H1 (cell line): ENCODE results near the gene HAGH. TPM values are rescaled to one million over a fixed set of nuclear protein-coding genes. Genes with fewer than 3 reads are reported as not detected.
A peak's percentile ranks its signal among the peaks of the same experiment; 100 is the strongest.

ENCODE experiments used
- CTCF ChIA-PET: fragments of 300-600 bp; sonication (Branson Sonifier 250); formaldehyde crosslinking; loops from one replicate; lab custom pipeline; 2021; ENCODE audit not compliant: partially characterized antibody; lab: Charles Lee
- POLR2A ChIA-PET: fragments of 300-600 bp; sonication (Branson Sonifier 250); formaldehyde crosslinking; loops from one replicate; lab custom pipeline; 2021; ENCODE audit warnings: inconsistent platforms; ENCODE audit not compliant: partially characterized antibody; lab: Charles Lee
- DNase-seq, 2 experiments: peaks; one replicate each; pipeline versions ENCODE4 v3.0.0 to v3.0.0-alpha.2; 2010 to 2022; ENCODE audit warnings: low spot score in 2 of 2, low read depth in 1 of 2, mixed read lengths in 1 of 2
- FAIRE-seq: peaks from 2 replicates; lab custom pipeline; 2011; peaks lifted over from hg19 to GRCh38; lab: Jason Lieb, UNC
- H2AFZ ChIP-seq: 2 replicates; pipeline ENCODE4 v1.8.1; 2012; ENCODE audit warnings: low read length, inconsistent platforms
- H2AK5ac ChIP-seq: 2 replicates; pipeline ENCODE4 v1.6.1; 2013; ENCODE audit warnings: low read depth, low read length
- H2BK120ac ChIP-seq: replicated peaks from 2 replicates; pipeline ENCODE3; 2013; ENCODE audit warnings: low read depth, low read length, inconsistent platforms
- H2BK12ac ChIP-seq: 2 replicates; pipeline ENCODE4 v1.6.1; 2013; ENCODE audit warnings: low read depth, low read length
- H2BK15ac ChIP-seq: 2 replicates; pipeline ENCODE4 v1.6.1; 2013; ENCODE audit warnings: low read length
- H2BK20ac ChIP-seq: 2 replicates; pipeline ENCODE4 v1.6.1; 2013; ENCODE audit warnings: low read length
- H2BK5ac ChIP-seq: 2 replicates; pipeline ENCODE4 v1.6.1; 2013; ENCODE audit warnings: low read depth, low read length
- H3K14ac ChIP-seq: 2 replicates; pipeline ENCODE4 v1.6.1; 2013; ENCODE audit warnings: inconsistent platforms; ENCODE audit not compliant: insufficient read length
- H3K18ac ChIP-seq: 2 replicates; pipeline ENCODE4 v1.6.1; 2013; ENCODE audit warnings: low read length; ENCODE audit errors: extremely low read depth
- H3K23ac ChIP-seq: 2 replicates; pipeline ENCODE4 v1.6.1; 2013; ENCODE audit warnings: inconsistent platforms; ENCODE audit not compliant: insufficient read length
- H3K23me2 ChIP-seq: 2 replicates; pipeline ENCODE4 v1.6.1; 2013; ENCODE audit warnings: low read depth, low read length
- H3K27ac ChIP-seq: 2 replicates; pipeline ENCODE4 v1.6.1; 2011; ENCODE audit warnings: low read depth, low read length, inconsistent platforms
- H3K27me3 ChIP-seq, 4 experiments: replicated peaks in 1 of 4; 1 replicate in 1 of 4; 2 replicates in 3 of 4; pipeline versions ENCODE4 v1.6.1 to v1.8.1; 2011 to 2013; ENCODE audit warnings: low read length in 3 of 4, mild to moderate bottlenecking in 3 of 4, inconsistent platforms in 2 of 4, mixed read lengths in 2 of 4, moderate library complexity in 1 of 4; ENCODE audit not compliant: control insufficient read depth in 3 of 4, insufficient read depth in 3 of 4; ENCODE audit errors: extremely low read depth in 1 of 4
- H3K36me3 ChIP-seq, 4 experiments: 2 replicates each; pipeline versions ENCODE4 v1.6.1 to v1.8.1; 2011 to 2013; ENCODE audit warnings: mild to moderate bottlenecking in 4 of 4, low read length in 3 of 4, moderate library complexity in 2 of 4, control low read depth in 1 of 4, inconsistent platforms in 1 of 4; ENCODE audit not compliant: insufficient read depth in 4 of 4, control insufficient read depth in 2 of 4
- H3K4ac ChIP-seq: replicated peaks from 2 replicates; pipeline ENCODE3; 2013; ENCODE audit warnings: low read length, low read depth, mixed read lengths, inconsistent platforms; ENCODE audit not compliant: insufficient read length
- H3K4me1 ChIP-seq, 4 experiments: replicated peaks in 1 of 4; 1 replicate in 1 of 4; 2 replicates in 3 of 4; pipeline versions ENCODE4 v1.6.1 to v1.8.1; 2011 to 2013; ENCODE audit warnings: low read length in 3 of 4, inconsistent platforms in 2 of 4, mixed read lengths in 1 of 4; ENCODE audit not compliant: insufficient read depth in 4 of 4, control insufficient read depth in 3 of 4
- H3K4me2 ChIP-seq, 2 experiments: 2 replicates each; pipeline versions ENCODE4 v1.6.1 to v1.8.1; 2011 to 2013; ENCODE audit warnings: low read depth in 2 of 2, low read length in 2 of 2, control low read depth in 1 of 2, inconsistent platforms in 1 of 2, mild to moderate bottlenecking in 1 of 2; ENCODE audit not compliant: insufficient read depth in 1 of 2
- H3K4me3 ChIP-seq, 4 experiments: fragments of 200-600, 300-600 bp in 1 of 4; sonication (generic), shearing (Covaris generic), sonication (Bioruptor Twin) in 1 of 4; 2 replicates each; pipeline versions ENCODE4 v1.5.1 to v1.8.1; 2011 to 2016; ENCODE audit warnings: low read length in 4 of 4, low read depth in 3 of 4, control low read depth in 2 of 4, inconsistent platforms in 2 of 4, mild to moderate bottlenecking in 2 of 4, mixed read lengths in 1 of 4, moderate library complexity in 1 of 4; ENCODE audit not compliant: insufficient read depth in 2 of 4; ENCODE audit errors: extremely low read depth in 1 of 4
- H3K56ac ChIP-seq: replicated peaks from 2 replicates; pipeline ENCODE3; 2013; ENCODE audit warnings: low read depth, mild to moderate bottlenecking, mixed read lengths, low read length, inconsistent platforms; ENCODE audit not compliant: insufficient read length
- H3K79me1 ChIP-seq: 2 replicates; pipeline ENCODE4 v1.6.1; 2013; ENCODE audit warnings: low read depth, low read length, control low read depth
- H3K79me2 ChIP-seq, 2 experiments: 2 replicates each; pipeline versions ENCODE4 v1.6.1 to v1.8.1; 2012 to 2013; ENCODE audit warnings: low read length in 2 of 2, mild to moderate bottlenecking in 2 of 2, inconsistent platforms in 1 of 2; ENCODE audit not compliant: insufficient read depth in 2 of 2, control insufficient read depth in 1 of 2
- H3K9ac ChIP-seq, 4 experiments: replicated peaks in 1 of 4; 1 replicate in 1 of 4; 2 replicates in 3 of 4; pipeline versions ENCODE4 v1.6.1 to v1.8.1; 2011 to 2013; ENCODE audit warnings: low read depth in 3 of 4, low read length in 3 of 4, control low read depth in 2 of 4, mild to moderate bottlenecking in 2 of 4, moderate library complexity in 2 of 4, inconsistent platforms in 1 of 4; ENCODE audit errors: extremely low read depth in 1 of 4
- H3K9me3 ChIP-seq, 2 experiments: 2 replicates each; pipeline versions ENCODE4 v1.6.1 to v1.8.1; 2012 to 2013; ENCODE audit warnings: mild to moderate bottlenecking in 2 of 2, moderate library complexity in 2 of 2, control low read depth in 1 of 2, inconsistent platforms in 1 of 2, low read depth in 1 of 2, low read length in 1 of 2, mixed read lengths in 1 of 2; ENCODE audit not compliant: insufficient read depth in 2 of 2
- H4K20me1 ChIP-seq, 2 experiments: replicated peaks in 1 of 2; 2 replicates each; pipeline versions ENCODE3 to v1.8.1; 2011 to 2013; ENCODE audit warnings: inconsistent platforms in 2 of 2, low read length in 2 of 2, mild to moderate bottlenecking in 1 of 2; ENCODE audit not compliant: insufficient read depth in 2 of 2, control insufficient read depth in 1 of 2
- H4K5ac ChIP-seq: 2 replicates; pipeline ENCODE4 v1.6.1; 2013; ENCODE audit warnings: low read length, low read depth, mixed read lengths, inconsistent platforms; ENCODE audit not compliant: insufficient read length
- H4K8ac ChIP-seq: 2 replicates; pipeline ENCODE4 v1.8.0; 2013; ENCODE audit warnings: mild to moderate bottlenecking, moderate library complexity, low read length, inconsistent platforms; ENCODE audit not compliant: insufficient read depth; ENCODE audit errors: extremely low read depth
- H4K91ac ChIP-seq: replicated peaks from 2 replicates; pipeline ENCODE3; 2013; ENCODE audit warnings: low read length, mixed read lengths, inconsistent platforms; ENCODE audit not compliant: insufficient read length
- BCL11A ChIP-seq, 2 experiments: IDR thresholded peaks; one replicate each; pipeline ENCODE4 v1.6.1; 2011; ENCODE audit warnings: low read depth in 2 of 2, low read length in 2 of 2, mild to moderate bottlenecking in 2 of 2
- CTCF ChIP-seq, 3 experiments: IDR thresholded peaks; 1 replicate in 2 of 3; 2 replicates in 1 of 3; pipeline versions ENCODE4 v1.5.1 to v1.6.1; 2011; ENCODE audit warnings: low read length in 3 of 3, mild to moderate bottlenecking in 3 of 3, inconsistent platforms in 2 of 3, low read depth in 1 of 3, moderate library complexity in 1 of 3; ENCODE audit not compliant: insufficient read depth in 1 of 3; ENCODE audit errors: control extremely low read depth in 1 of 3
- EGR1 ChIP-seq: IDR thresholded peaks from 2 replicates; pipeline ENCODE4 v1.6.1; 2011; ENCODE audit warnings: low read depth, low read length, borderline replicate concordance
- GTF2F1 ChIP-seq: IDR thresholded peaks from 2 replicates; pipeline ENCODE4 v1.6.1; 2012; ENCODE audit warnings: low read depth, low read length, improper control_type of control experiment, borderline replicate concordance
- JUN ChIP-seq: IDR thresholded peaks from 2 replicates; pipeline ENCODE4 v1.6.1; 2011; ENCODE audit warnings: low read depth, mild to moderate bottlenecking, improper control_type of control experiment, low read length
- RAD21 ChIP-seq, 2 experiments: IDR thresholded peaks in 1 of 2; conservative IDR thresholded peaks in 1 of 2; 2 replicates each; pipeline ENCODE4 v1.6.1; 2011; ENCODE audit warnings: low read depth in 2 of 2, low read length in 2 of 2, improper control_type of control experiment in 1 of 2, inconsistent platforms in 1 of 2, mild to moderate bottlenecking in 1 of 2, moderate library complexity in 1 of 2
- SP1 ChIP-seq: IDR thresholded peaks from 2 replicates; pipeline ENCODE4 v1.6.1; 2011; ENCODE audit warnings: low read depth, low read length
- SP2 ChIP-seq: IDR thresholded peaks from 2 replicates; pipeline ENCODE4 v1.6.1; 2012; ENCODE audit warnings: mild to moderate bottlenecking, low read length, inconsistent platforms
- SP4 ChIP-seq: IDR thresholded peaks from 2 replicates; pipeline ENCODE4 v1.6.1; 2012; ENCODE audit warnings: low read length, inconsistent platforms
- YY1 ChIP-seq: IDR thresholded peaks from 2 replicates; pipeline ENCODE4 v1.6.1; 2011; ENCODE audit warnings: low read depth, mild to moderate bottlenecking, low read length
- WGBS, 2 experiments: shearing (Covaris generic) in 1 of 2; methylation state at CpG; one replicate each; pipeline versions ENCODE4 v1.1.6 to v1.1.7; 2013 to 2015; ENCODE audit warnings: low lambda C conversion rate in 2 of 2, mixed read lengths in 2 of 2, inconsistent platforms in 1 of 2, low coverage in 1 of 2, missing lambda C conversion rate in 1 of 2; ENCODE audit not compliant: insufficient replicate concordance in 2 of 2, insufficient coverage in 1 of 2, insufficient read length in 1 of 2; ENCODE audit errors: extremely low coverage in 1 of 2, missing lambda C conversion rate in 1 of 2; 5-methylcytosine and 5-hydroxymethylcytosine counted together
- polyA plus RNA-seq, 7 experiments: library from polyadenylated mRNA; depleted of rRNA in 3 of 7; stranded (reverse) in 5 of 7; unstranded in 2 of 7; fragments of >200 nt in 5 of 7; fragments of 200-250 nt in 2 of 7; gene quantifications; 1 replicate in 5 of 7; 2 replicates in 1 of 7; 4 replicates in 1 of 7; pipeline versions ENCODE4 v1.2.1 to v1.2.3, GENCODE V29; 2011 to 2013; ENCODE audit warnings: missing spikeins in 2 of 7, mixed read lengths in 2 of 7
- total RNA-seq: library from RNA; stranded (reverse); fragmentation: NEBNext Ultra II Directional; extraction: Animal tissue kit (Norgen Biotek cat#: 25700); gene quantifications from 2 replicates; pipeline ENCODE4 v1.2.1, GENCODE V29; 2021

The HAGH gene
- total and polyA plus RNA-seq, 2 of the 8 experiments (the other 6 are each of a cell fraction or from before 2014, with no cell fraction given) = 28.7 to 40.6 TPM

- H2BK5ac ChIP-seq = no peak overlapping the region
- H3K23me2 ChIP-seq = no peaks in the 10 kb centered on the region
- no peaks in the 10 kb centered on the region for H3K79me2 ChIP-seq
- H3K4ac ChIP-seq = no peak overlapping the region
- no peak overlapping the region for H3K56ac ChIP-seq
- H4K91ac ChIP-seq = no peak overlapping the region
- FAIRE-seq (no peak), DNase-seq (no peak)
- no peak overlapping the region for H4K5ac ChIP-seq
- no peak overlapping the region for H2AK5ac ChIP-seq
- H2AFZ ChIP-seq = no peak overlapping the region
- no peak overlapping the region for H3K23ac ChIP-seq
- no peaks in the 10 kb centered on the region for H4K20me1 ChIP-seq
- TF ChIP-seq SP2 (no peak), CTCF (IDR thresholded peaks at IDR 0.05; ENCODE audit: control extremely low read depth in 1 of 3, insufficient read depth in 1 of 3, low read depth in 1 of 3, low read length in 3 of 3) (peak in 2 of 3 experiments; percentile 8 to 31; a peak in 3 of 4 replicates), EGR1 (no peak), BCL11A (IDR thresholded peaks at IDR 0.05; ENCODE audit: low read depth in 2 of 2, low read length in 2 of 2) (no peak), SP4 (no peak), JUN (no peak), RAD21 (IDR thresholded peaks at IDR 0.05 in 1 of 2, conservative IDR thresholded peaks at IDR 0.05 in 1 of 2; ENCODE audit: low read depth in 2 of 2, low read length in 2 of 2) (peak; percentile 45 to 58), YY1 (no peak), SP1 (no peak), GTF2F1 (no peak)
- TF ChIP-seq, all 59 proteins: peak for 2
- Histone ChIP-seq H2BK20ac (no peak overlapping the region), H2BK120ac (no peak overlapping the region), H4K8ac (no peak overlapping the region), H3K27me3 (peaks cover 0 to 3% (median under 1%) of the 10 kb centered on the region in 4 experiments; a peak in 5 of 7 replicates), H3K4me3 (no peak overlapping the region), H2BK12ac (no peak overlapping the region), H3K79me1 (no peaks in the 10 kb centered on the region), H3K27ac (no peak overlapping the region), H3K9me3 (no peaks in the 10 kb centered on the region), H3K4me1 (no peaks in the 10 kb centered on the region), H3K36me3 (no peaks in the 10 kb centered on the region), H3K14ac (no peak overlapping the region), H2BK15ac (no peak overlapping the region), H3K18ac (no peak overlapping the region), H3K4me2 (no peak overlapping the region), H3K9ac (no peak overlapping the region)
- CTCF ChIA-PET = interaction anchor here (0.6 to 6.6 kb wide), 24 partner anchors 9 to 1376 kb away, joined by 3 to 75 read pairs (median 4); partner anchors contain the start of gene MSRB1
- POLR2A ChIA-PET = interaction anchor here (1.0 to 2.6 kb wide), 4 partner anchors 57 to 101 kb away, joined by 3 to 8 read pairs (median 6); partner anchors contain the start of gene RPS2
- 42% methylated on average over 4 of the region's 4 CpGs; no CpG with 5 or more reads in 1 of the 2 experiments for WGBS, 2 experiments
Observed at GRCh38 chr16:1863681-1864460, 37.2 kb upstream of the HAGH start.
